GM21360 (cell line): ENCODE measurements around the gene SH3RF3.

Experiments used
- ATAC-seq: cut with Tn5 transposase; IDR thresholded peaks from one replicate; pipeline ENCODE4 v1.9.1; 2021; ENCODE audit warnings: mild to moderate bottlenecking, moderate library complexity; ENCODE audit not compliant: unreplicated experiment

The SH3RF3 gene

GRCh38 chr2:109456776-109457175, 327.8 kb downstream of the SH3RF3 start:
- no peak for ATAC-seq

- no peak for ATAC-seq
Observed at GRCh38 chr2:109457366-109457765, 328.4 kb downstream of the SH3RF3 start.

- no peak for ATAC-seq
Observed at GRCh38 chr2:109457794-109458193, 328.8 kb downstream of the SH3RF3 start.

GRCh38 chr2:109458512-109458911, 329.5 kb downstream of the SH3RF3 start:
- ATAC-seq: no peak

- ATAC-seq: no peak
Observed at GRCh38 chr2:109459485-109459884, 330.5 kb downstream of the SH3RF3 start.

- no peak for ATAC-seq
Observed at GRCh38 chr2:109460553-109461324, 331.7 kb downstream of the SH3RF3 start.

- ATAC-seq: no peak
Observed at GRCh38 chr2:109463236-109463635, 334.2 kb downstream of the SH3RF3 start.

GRCh38 chr2:109463891-109464290, 334.9 kb downstream of the SH3RF3 start:
- no peak for ATAC-seq

DNA sequence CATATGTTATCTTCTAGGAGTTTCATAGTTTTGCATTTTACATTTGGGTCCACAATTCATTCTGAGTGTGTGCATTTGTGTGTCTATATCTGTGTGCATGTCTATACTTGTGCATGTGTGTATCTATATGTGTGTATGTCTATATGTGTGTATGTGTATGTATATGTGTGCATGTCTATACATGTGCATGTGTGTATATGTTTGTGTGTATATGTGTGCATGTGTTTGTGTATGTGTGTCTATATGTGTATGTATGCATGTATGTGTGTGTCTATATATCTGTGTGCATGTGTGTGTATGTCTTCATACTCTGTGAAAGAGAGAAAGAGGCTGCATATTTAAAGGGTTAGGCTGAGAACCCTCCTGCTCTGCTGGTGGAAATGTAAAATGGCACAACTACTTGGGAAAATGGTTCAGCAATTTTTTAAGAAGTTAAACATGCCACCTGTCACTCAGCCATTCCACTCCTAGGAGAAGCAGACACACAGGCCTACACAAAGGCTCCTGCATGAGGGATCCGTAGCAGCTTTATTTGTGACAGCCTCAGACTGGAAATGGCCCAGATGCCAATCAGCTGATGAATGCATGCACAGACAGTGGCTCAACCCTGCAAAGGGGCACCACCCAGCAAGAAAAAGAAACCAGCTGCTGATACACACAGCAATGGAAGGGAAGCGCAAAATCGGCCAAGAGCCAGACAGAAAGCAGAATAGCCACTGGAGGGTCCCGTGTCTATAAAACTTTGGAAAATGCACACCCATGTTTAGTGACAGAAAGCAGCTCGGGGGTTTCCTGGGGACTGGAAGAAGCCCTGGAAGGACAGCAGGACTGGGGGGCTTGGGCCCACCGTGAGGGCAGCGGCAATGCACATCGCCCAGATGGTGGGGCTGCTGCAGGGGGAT, 337.9 kb downstream of the SH3RF3 start:
- no peak for ATAC-seq

GRCh38 chr2:109467701-109468100, 338.7 kb downstream of the SH3RF3 start:
- ATAC-seq: no peak

GRCh38 chr2:109468893-109469292, 339.9 kb downstream of the SH3RF3 start:
- no peak for ATAC-seq

DNA sequence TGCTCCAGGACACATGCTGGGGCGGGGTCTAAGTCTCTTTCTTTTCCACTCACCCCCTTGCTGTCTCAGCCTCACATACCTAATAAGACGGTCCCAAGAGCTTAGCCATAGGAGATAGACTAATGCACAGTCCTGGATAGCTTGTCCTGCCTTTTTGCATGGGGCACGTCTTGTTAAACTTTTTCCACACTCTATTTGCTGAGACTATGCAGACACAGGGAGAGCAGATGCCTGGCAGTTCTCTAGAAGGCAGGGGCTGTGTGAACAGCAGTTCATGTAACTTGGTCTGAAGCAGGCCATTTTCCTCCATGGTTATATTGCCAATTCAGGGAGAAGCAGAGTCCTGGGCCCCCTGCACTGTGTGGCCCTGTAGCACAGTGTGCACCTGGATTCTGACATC, 342.7 kb downstream of the SH3RF3 start:
- no peak for ATAC-seq

- ATAC-seq: no peak
Observed at GRCh38 chr2:109472331-109472959, 343.4 kb downstream of the SH3RF3 start.

DNA sequence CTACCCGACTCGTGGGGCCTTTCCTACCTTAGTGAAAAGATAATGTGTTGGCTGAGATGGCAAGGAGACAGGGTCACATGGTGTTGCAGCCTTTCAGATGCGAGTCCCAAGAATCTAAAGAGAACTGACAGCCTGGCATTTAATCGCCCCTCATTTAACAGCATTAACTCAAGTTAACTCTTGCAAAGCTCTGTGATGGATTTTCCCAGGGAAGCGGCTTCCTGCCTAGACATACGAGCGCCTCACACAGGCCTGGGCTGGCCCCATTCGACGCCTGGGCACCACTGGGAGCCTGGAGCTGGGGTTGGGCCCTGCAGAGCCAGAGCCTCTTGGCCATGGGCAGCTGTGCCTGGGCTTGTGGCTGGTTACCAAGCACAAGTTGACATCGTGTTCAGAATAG, 344.0 kb downstream of the SH3RF3 start:
- no peak for ATAC-seq

DNA sequence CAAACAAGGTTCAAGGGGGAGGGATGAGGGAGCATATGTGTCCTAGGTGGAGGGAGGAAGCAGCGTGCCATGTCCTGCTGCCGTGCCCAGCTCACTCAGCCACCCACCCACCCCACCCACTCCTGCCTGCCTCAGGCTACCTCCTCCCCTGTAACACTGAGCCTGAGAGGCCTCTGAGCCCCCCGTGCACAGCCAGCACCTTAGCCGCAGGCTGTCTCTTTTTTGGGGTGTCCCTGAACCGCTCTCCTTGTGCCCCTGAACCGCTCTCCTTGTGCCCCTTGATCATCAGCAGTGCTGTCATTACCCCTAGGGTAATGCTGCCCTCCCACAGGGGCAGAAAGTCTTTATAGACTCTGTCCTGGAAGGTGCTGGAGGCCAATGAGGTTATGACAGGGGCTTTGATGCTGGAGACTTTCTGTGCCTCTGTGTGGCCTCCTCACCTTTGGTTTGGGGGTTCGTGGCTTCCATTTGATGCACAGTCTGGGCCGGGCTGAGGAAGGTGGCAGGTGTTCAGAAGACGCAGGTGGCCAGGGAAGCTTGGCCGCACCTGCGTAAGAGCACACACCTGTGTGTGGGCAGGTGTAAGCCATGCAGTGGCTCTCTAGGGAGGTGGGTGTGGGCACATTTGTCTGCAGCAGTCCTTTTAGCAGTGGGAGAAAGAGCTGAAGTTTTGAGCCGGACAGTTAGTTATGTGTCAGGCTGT, 344.8 kb downstream of the SH3RF3 start:
- ATAC-seq: no peak

GRCh38 chr2:109474319-109474825, 345.4 kb downstream of the SH3RF3 start:
- ATAC-seq: no peak

DNA sequence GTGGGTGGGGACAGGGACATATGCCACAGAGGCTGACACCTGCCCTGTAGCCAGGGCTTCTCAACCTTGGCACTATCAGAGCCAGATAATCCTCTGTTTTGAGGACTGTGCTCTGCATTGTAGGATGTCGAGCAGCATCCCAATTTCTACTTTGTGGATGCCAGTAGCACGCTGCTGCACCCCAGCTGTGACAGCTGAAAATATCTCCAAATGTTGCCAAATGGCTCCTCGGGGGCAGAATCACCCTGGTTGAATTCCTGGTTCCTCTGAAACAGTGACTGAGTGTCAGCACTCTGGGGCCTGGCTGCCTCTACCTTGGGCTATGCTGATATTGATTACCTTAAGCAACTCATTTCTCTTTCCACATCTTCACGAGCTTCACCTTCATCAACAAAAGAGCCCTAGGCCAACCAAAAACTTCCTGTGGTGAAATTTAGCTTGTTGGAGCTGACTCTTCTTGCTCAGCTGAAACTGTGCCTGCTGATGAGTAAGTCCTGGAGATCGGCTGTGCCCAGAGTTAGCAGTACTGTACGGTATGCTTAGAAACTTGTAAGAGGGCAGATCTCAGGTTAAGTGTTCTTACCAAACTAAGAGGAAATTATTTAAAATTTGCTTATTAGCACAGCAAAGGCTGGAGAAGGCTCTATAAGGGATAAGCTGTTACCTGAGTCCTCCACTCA, 346.7 kb downstream of the SH3RF3 start:
- ATAC-seq: no peak

- ATAC-seq: no peak
Observed at GRCh38 chr2:109476641-109477441, 347.8 kb downstream of the SH3RF3 start.

DNA sequence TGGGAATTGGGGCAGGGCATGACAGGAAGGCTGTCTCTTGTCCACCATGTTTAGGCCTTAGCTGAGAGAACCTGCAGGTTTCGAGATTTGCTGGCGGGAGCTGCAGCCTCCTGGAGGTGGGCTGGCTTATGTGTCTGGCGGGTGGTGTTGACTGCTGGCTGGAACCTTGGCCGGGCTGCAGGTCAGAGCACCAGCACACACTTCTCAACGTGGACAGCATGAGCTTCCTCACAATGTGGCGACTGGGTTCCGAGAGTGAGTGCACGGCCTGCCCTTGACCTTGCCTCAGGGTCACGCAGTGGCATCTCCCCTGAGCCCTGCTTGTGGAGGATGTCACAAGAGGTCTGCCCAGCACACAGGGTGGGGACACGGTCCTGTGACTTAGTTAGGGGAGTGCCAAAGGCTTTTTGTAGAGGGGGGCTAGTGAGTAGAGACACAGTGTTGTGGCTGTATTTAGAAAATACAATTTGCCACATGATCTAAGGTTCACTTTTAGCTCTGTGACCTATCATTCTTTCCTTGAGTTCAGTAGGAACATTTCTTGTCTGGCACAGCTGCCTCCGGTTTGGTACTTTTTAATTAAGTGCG, 350.0 kb downstream of the SH3RF3 start:
- no peak for ATAC-seq
